WTC11 (cell line): ENCODE data around the gene DUSP9.

Experiments used
- CREM ChIP-seq: sonication (generic); formaldehyde crosslinking; IDR thresholded peaks from 2 replicates; pipeline ENCODE4 v1.8.1; 2022; ENCODE audit warnings: mild to moderate bottlenecking, missing genetic modification reagents, moderate library complexity
- ZNF138 ChIP-seq: sonication (generic); formaldehyde crosslinking; conservative IDR thresholded peaks from 2 replicates; pipeline ENCODE4 v1.8.1; 2022; ENCODE audit warnings: mild to moderate bottlenecking, moderate library complexity, missing genetic modification reagents
- ZNF263 ChIP-seq: sonication (generic); formaldehyde crosslinking; IDR thresholded peaks from 2 replicates; pipeline ENCODE4 v1.8.1; 2022; ENCODE audit warnings: low read depth, mild to moderate bottlenecking, moderate library complexity, missing genetic modification reagents
- TF ChIP-seq, protein P1 (sequence below): fragments of 200-600 bp; IDR thresholded peaks from 2 replicates; pipeline ENCODE4 v1.8.0; 2022; ENCODE audit warnings: antibody characterized with exemption
- TF ChIP-seq, protein P2 (sequence below): sonication (generic); formaldehyde crosslinking; IDR thresholded peaks from 2 replicates; pipeline ENCODE4 v1.8.1; 2023; ENCODE audit warnings: mild to moderate bottlenecking, moderate library complexity, missing genetic modification reagents
- TF ChIP-seq, protein P3 (sequence below): sonication (generic); formaldehyde crosslinking; IDR thresholded peaks from 2 replicates; pipeline ENCODE4 v1.8.0; 2023; ENCODE audit warnings: missing genetic modification reagents
- TF ChIP-seq, protein P4 (sequence below): sonication (generic); formaldehyde crosslinking; IDR thresholded peaks from 2 replicates; pipeline ENCODE4 v1.8.0; 2022; ENCODE audit warnings: missing genetic modification reagents

DNA sequence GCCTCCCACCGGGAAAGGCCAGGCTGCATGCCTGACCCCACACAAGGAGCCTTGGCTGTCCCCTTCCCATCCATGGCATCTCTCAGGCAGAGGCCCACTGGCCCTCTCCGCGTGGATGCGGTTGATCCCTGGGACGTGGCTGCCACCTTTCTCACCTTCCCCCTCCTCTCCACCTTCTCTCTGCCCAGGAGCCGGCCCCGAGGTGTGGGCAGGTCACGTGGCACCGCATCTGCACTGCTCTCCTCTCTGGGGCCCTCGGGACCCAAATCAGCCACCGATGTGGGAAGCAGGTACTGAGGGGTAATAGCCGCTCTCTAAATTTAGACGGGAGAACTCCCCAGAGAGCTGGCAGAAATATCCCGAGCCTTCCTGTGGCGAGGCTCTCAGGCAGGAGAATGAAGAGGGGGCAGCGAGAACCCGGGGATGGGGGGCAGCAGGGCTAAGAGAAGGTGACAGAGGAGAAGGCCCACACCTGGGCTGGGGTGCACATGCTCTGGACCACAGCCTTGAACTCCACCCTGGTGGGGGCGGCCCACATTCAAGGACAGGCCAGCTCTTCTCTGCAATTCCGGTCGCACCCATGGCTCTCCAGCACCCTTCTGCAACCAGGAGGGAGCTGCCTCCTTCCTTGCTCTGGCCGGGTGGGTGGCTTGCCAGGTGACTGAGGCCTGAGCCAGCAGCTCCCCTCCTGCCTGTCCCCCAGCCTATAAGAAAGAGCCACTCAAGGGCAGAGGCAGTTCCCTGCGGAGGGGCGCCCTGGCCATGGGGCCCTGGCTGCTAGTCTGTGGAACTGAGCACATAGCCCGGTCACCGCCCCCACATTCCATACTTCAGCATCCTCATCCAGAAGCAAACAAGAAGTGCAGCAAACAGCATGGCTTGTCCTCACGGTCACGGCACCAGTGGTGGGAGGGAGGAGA, 9.6 kb upstream of the DUSP9 start:
- TF ChIP-seq, protein P1, sequence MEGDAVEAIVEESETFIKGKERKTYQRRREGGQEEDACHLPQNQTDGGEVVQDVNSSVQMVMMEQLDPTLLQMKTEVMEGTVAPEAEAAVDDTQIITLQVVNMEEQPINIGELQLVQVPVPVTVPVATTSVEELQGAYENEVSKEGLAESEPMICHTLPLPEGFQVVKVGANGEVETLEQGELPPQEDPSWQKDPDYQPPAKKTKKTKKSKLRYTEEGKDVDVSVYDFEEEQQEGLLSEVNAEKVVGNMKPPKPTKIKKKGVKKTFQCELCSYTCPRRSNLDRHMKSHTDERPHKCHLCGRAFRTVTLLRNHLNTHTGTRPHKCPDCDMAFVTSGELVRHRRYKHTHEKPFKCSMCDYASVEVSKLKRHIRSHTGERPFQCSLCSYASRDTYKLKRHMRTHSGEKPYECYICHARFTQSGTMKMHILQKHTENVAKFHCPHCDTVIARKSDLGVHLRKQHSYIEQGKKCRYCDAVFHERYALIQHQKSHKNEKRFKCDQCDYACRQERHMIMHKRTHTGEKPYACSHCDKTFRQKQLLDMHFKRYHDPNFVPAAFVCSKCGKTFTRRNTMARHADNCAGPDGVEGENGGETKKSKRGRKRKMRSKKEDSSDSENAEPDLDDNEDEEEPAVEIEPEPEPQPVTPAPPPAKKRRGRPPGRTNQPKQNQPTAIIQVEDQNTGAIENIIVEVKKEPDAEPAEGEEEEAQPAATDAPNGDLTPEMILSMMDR: no peak
- no peak for TF ChIP-seq ZNF138 (CRISPR knock-in tag)
- TF ChIP-seq, protein P2, sequence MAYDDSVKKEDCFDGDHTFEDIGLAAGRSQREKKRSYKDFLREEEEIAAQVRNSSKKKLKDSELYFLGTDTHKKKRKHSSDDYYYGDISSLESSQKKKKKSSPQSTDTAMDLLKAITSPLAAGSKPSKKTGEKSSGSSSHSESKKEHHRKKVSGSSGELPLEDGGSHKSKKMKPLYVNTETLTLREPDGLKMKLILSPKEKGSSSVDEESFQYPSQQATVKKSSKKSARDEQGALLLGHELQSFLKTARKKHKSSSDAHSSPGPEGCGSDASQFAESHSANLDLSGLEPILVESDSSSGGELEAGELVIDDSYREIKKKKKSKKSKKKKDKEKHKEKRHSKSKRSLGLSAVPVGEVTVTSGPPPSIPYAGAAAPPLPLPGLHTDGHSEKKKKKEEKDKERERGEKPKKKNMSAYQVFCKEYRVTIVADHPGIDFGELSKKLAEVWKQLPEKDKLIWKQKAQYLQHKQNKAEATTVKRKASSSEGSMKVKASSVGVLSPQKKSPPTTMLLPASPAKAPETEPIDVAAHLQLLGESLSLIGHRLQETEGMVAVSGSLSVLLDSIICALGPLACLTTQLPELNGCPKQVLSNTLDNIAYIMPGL: no peak
- TF ChIP-seq CREM (CRISPR knock-in tag): no peak
- no peak for TF ChIP-seq ZNF263 (CRISPR knock-in tag)
- TF ChIP-seq, protein P3, sequence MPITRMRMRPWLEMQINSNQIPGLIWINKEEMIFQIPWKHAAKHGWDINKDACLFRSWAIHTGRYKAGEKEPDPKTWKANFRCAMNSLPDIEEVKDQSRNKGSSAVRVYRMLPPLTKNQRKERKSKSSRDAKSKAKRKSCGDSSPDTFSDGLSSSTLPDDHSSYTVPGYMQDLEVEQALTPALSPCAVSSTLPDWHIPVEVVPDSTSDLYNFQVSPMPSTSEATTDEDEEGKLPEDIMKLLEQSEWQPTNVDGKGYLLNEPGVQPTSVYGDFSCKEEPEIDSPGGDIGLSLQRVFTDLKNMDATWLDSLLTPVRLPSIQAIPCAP (CRISPR knock-in tag): no peak
- TF ChIP-seq, protein P4, sequence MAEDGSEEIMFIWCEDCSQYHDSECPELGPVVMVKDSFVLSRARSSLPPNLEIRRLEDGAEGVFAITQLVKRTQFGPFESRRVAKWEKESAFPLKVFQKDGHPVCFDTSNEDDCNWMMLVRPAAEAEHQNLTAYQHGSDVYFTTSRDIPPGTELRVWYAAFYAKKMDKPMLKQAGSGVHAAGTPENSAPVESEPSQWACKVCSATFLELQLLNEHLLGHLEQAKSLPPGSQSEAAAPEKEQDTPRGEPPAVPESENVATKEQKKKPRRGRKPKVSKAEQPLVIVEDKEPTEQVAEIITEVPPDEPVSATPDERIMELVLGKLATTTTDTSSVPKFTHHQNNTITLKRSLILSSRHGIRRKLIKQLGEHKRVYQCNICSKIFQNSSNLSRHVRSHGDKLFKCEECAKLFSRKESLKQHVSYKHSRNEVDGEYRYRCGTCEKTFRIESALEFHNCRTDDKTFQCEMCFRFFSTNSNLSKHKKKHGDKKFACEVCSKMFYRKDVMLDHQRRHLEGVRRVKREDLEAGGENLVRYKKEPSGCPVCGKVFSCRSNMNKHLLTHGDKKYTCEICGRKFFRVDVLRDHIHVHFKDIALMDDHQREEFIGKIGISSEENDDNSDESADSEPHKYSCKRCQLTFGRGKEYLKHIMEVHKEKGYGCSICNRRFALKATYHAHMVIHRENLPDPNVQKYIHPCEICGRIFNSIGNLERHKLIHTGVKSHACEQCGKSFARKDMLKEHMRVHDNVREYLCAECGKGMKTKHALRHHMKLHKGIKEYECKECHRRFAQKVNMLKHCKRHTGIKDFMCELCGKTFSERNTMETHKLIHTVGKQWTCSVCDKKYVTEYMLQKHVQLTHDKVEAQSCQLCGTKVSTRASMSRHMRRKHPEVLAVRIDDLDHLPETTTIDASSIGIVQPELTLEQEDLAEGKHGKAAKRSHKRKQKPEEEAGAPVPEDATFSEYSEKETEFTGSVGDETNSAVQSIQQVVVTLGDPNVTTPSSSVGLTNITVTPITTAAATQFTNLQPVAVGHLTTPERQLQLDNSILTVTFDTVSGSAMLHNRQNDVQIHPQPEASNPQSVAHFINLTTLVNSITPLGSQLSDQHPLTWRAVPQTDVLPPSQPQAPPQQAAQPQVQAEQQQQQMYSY: no peak
